Neutrophil (primary cell): Measurements from ENCODE around the gene SASH1.

Experiments
- H3K27ac ChIP-seq: fragments of 200-600 bp; sonication (generic); 2 replicates; pipeline ENCODE4 v1.5.1; 2016; ENCODE audit warnings: mild to moderate bottlenecking, moderate library complexity
- H3K27me3 ChIP-seq: fragments of 200-600 bp; sonication (generic); 2 replicates; pipeline ENCODE4 v1.6.0; 2016; ENCODE audit warnings: mild to moderate bottlenecking
- H3K36me3 ChIP-seq: fragments of 200-600 bp; sonication (generic); 2 replicates; pipeline ENCODE4 v1.5.1; 2017
- H3K4me1 ChIP-seq, 2 experiments: fragments of 200-600 bp in 1 of 2; sonication (generic) in 1 of 2; 1 replicate in 1 of 2; 2 replicates in 1 of 2; pipeline versions ENCODE4 v1.5.1 to v1.6.1; 2013 to 2016; ENCODE audit warnings: low read depth in 1 of 2, low read length in 1 of 2, mild to moderate bottlenecking in 1 of 2, moderate library complexity in 1 of 2; ENCODE audit not compliant: control insufficient read depth in 1 of 2, insufficient read depth in 1 of 2
- H3K4me3 ChIP-seq, 2 experiments: fragments of 200-600 bp in 1 of 2; sonication (generic) in 1 of 2; 1 replicate in 1 of 2; 2 replicates in 1 of 2; pipeline ENCODE4 v1.5.1; 2013 to 2016; ENCODE audit warnings: low read depth in 1 of 2, low read length in 1 of 2, mild to moderate bottlenecking in 1 of 2, moderate library complexity in 1 of 2
- H3K9me3 ChIP-seq: fragments of 200-600 bp; sonication (generic); 2 replicates; pipeline ENCODE4 v1.5.1; 2016
- CTCF ChIP-seq: fragments of 200-600 bp; sonication (generic); IDR thresholded peaks from 2 replicates; pipeline ENCODE4 v1.5.1; 2016; ENCODE audit warnings: antibody characterized with exemption

The SASH1 gene

GRCh38 chr6:148322704-148323103 is 19.9 kb upstream of the SASH1 start:
- Histone ChIP-seq H3K27ac (no peak overlapping the region), H3K36me3 (no peaks in the 10 kb centered on the region), H3K27me3 (no peaks in the 10 kb centered on the region), H3K4me1 (no peaks in the 10 kb centered on the region), H3K9me3 (no peaks in the 10 kb centered on the region), H3K4me3 (no peak overlapping the region)
- no peak for TF ChIP-seq CTCF

GRCh38 chr6:148323344-148323743 is 19.3 kb upstream of the SASH1 start:
- Histone ChIP-seq H3K9me3 (no peaks in the 10 kb centered on the region), H3K27ac (no peak overlapping the region), H3K36me3 (no peaks in the 10 kb centered on the region), H3K4me3 (no peak overlapping the region), H3K4me1 (no peaks in the 10 kb centered on the region), H3K27me3 (no peaks in the 10 kb centered on the region)
- no peak for TF ChIP-seq CTCF

- no peaks in the 10 kb centered on the region for H3K4me1 ChIP-seq
- TF ChIP-seq CTCF, result no peak
- no peak overlapping the region for H3K27ac ChIP-seq
- no peak overlapping the region for H3K4me3 ChIP-seq
- H3K27me3 ChIP-seq, result peaks cover 8% of the 10 kb centered on the region
- H3K36me3 ChIP-seq, result no peaks in the 10 kb centered on the region
- H3K9me3 ChIP-seq, result no peaks in the 10 kb centered on the region
Measured at GRCh38 chr6:148324297-148324985, 18.2 kb upstream of the SASH1 start.

GRCh38 chr6:148325316-148326068 is 17.1 kb upstream of the SASH1 start:
- no peaks in the 10 kb centered on the region for H3K36me3 ChIP-seq
- no peaks in the 10 kb centered on the region for H3K9me3 ChIP-seq
- no peak overlapping the region for H3K27ac ChIP-seq
- H3K4me3 ChIP-seq, result no peak overlapping the region
- no peak for TF ChIP-seq CTCF
- no peaks in the 10 kb centered on the region for H3K4me1 ChIP-seq
- peaks cover 9% of the 10 kb centered on the region for H3K27me3 ChIP-seq

- H3K36me3 ChIP-seq, result no peaks in the 10 kb centered on the region
- no peak overlapping the region for H3K4me3 ChIP-seq
- no peaks in the 10 kb centered on the region for H3K4me1 ChIP-seq
- H3K27ac ChIP-seq, result no peak overlapping the region
- H3K27me3 ChIP-seq, result peaks cover 17% of the 10 kb centered on the region
- TF ChIP-seq CTCF, result no peak
- no peaks in the 10 kb centered on the region for H3K9me3 ChIP-seq
Measured at GRCh38 chr6:148328876-148329555, 13.6 kb upstream of the SASH1 start.
